Placental pericyte (primary cell): ENCODE data around the gene TNFRSF11A. TPM values are rescaled to one million over a fixed set of nuclear protein-coding genes. Genes with fewer than 3 reads are reported as not detected.

Experiments
- small RNA-seq: library from RNA; depleted of rRNA; stranded (forward); fragments of <200 nt; gene quantifications from one replicate; pipeline ENCODE3, GENCODE V24; 2012; ENCODE audit warnings: low replicate concordance
- total RNA-seq: library from RNA; depleted of rRNA; stranded (reverse); fragments of >200 nt; gene quantifications from 2 replicates; pipeline ENCODE4 v1.2.3, GENCODE V29; 2012

Gene TNFRSF11A
- under 0.01 and 0.43 TPM in 2 replicates for total RNA-seq

GRCh38 chr18:62324917-62325805 is at the start of gene TNFRSF11A:
TSS of gene TNFRSF11A (plus strand) at chr18:62325310. CDS start at chr18:62325353, 43 bp downstream.

Small RNA genes lying within 50 kb of the gene (small RNA-seq; reads per million reads assigned to genes)
- gene AC100843.2 (not detected), gene RF00019 (not detected)

Other genes starting within 250 kb of the TNFRSF11A start
- gene PIGN, start 138.3 kb upstream of the TNFRSF11A start, total RNA-seq: 30.4 and 37.5 TPM in 2 replicates
- 47.1 and 50.1 TPM in 2 replicates for gene RELCH, start 138.1 kb upstream of the TNFRSF11A start, total RNA-seq
- 8.0 and 9.6 TPM in 2 replicates for gene ZCCHC2, start 197.7 kb downstream of the TNFRSF11A start, total RNA-seq